Measurements from ENCODE around the gene TMEM186.
"Not testable (repeated sequence)": the region's sequence is repeated elsewhere in the genome, so short reads cannot be mapped to it uniquely, and the experiment has no call there.

Gene TMEM186

GRCh38 chr16:8797364-8798173 is at the start of gene TMEM186, which contains the start of gene PMM2:
TSS of gene TMEM186 (minus strand) at chr16:8797639. CDS start at chr16:8797614, 25 bp downstream.
TSS of gene PMM2 (plus strand) at chr16:8797839. CDS start at chr16:8797883, 44 bp downstream.
- no peaks in the 10 kb centered on the region for H3K9me3 ChIP-seq (ENCODE audit: control insufficient read depth, insufficient read depth, low read depth, low read length)
- peak within 1 kb of the TSS; percentile 96 for H3K9ac ChIP-seq (ENCODE audit: low read length)

GRCh38 chr16:8847145-8847544 is 49.7 kb upstream of the TMEM186 start:
- Histone ChIP-seq H3K4me3 (ENCODE audit: low read depth, low read length) (no peak overlapping the region), H3K9ac (ENCODE audit: low read length) (no peak overlapping the region), H3K9me3 (ENCODE audit: control insufficient read depth, insufficient read depth, low read depth, low read length) (no peaks in the 10 kb centered on the region), H3K4me1 (ENCODE audit: control insufficient read depth, insufficient read depth, low read length) (peaks cover 11% of the 10 kb centered on the region; the same call in 1 of the 2 replicates), H3K27ac (ENCODE audit: low read depth, low read length) (no peak overlapping the region), H3K36me3 (ENCODE audit: control insufficient read depth, insufficient read depth, low read length) (peaks cover 57% of the 10 kb centered on the region), H3K27me3 (ENCODE audit: control insufficient read depth, insufficient read depth, low read length) (no peaks in the 10 kb centered on the region)

More at GRCh38 chr16:8797364-8798173, at the start of gene TMEM186, which contains the start of gene PMM2:
- Histone ChIP-seq H3K4me1 (ENCODE audit: control insufficient read depth, insufficient read depth, low read length) (peaks cover 12% of the 10 kb centered on the region), H3K4me3 (ENCODE audit: low read depth, low read length) (peak within 1 kb of the TSS; percentile 94), H3K36me3 (ENCODE audit: control insufficient read depth, insufficient read depth, low read length) (peaks cover 35% of the 10 kb centered on the region), H3K27me3 (ENCODE audit: control insufficient read depth, insufficient read depth, low read length) (no peaks in the 10 kb centered on the region), H3K27ac (ENCODE audit: low read depth, low read length) (peak within 1 kb of the TSS; percentile 92)

- Histone ChIP-seq H3K4me1 (ENCODE audit: control insufficient read depth, insufficient read depth, low read length) (peaks cover 11% of the 10 kb centered on the region; the same call in 1 of the 2 replicates), H3K4me3 (ENCODE audit: low read depth, low read length) (no peak overlapping the region), H3K9me3 (ENCODE audit: control insufficient read depth, insufficient read depth, low read depth, low read length) (no peaks in the 10 kb centered on the region), H3K27ac (ENCODE audit: low read depth, low read length) (no peak overlapping the region), H3K36me3 (ENCODE audit: control insufficient read depth, insufficient read depth, low read length) (peaks cover 50% of the 10 kb centered on the region), H3K9ac (ENCODE audit: low read length) (no peak overlapping the region), H3K27me3 (ENCODE audit: control insufficient read depth, insufficient read depth, low read length) (no peaks in the 10 kb centered on the region)
Observed at GRCh38 chr16:8846401-8846932, 49.0 kb upstream of the TMEM186 start.

GRCh38 chr16:8845699-8846298 is 48.4 kb upstream of the TMEM186 start:
- Histone ChIP-seq H3K9me3 (ENCODE audit: control insufficient read depth, insufficient read depth, low read depth, low read length) (no peaks in the 10 kb centered on the region), H3K4me1 (ENCODE audit: control insufficient read depth, insufficient read depth, low read length) (peaks cover 11% of the 10 kb centered on the region; the same call in 1 of the 2 replicates), H3K36me3 (ENCODE audit: control insufficient read depth, insufficient read depth, low read length) (peaks cover 48% of the 10 kb centered on the region), H3K4me3 (ENCODE audit: low read depth, low read length) (no peak overlapping the region), H3K27ac (ENCODE audit: low read depth, low read length) (no peak overlapping the region), H3K27me3 (ENCODE audit: control insufficient read depth, insufficient read depth, low read length) (no peaks in the 10 kb centered on the region), H3K9ac (ENCODE audit: low read length) (no peak overlapping the region)

- not testable (repeated sequence) for H3K27ac ChIP-seq (ENCODE audit: low read depth, low read length); H3K4me3 ChIP-seq (ENCODE audit: low read depth, low read length); H3K9ac ChIP-seq (ENCODE audit: low read length); H3K4me1 ChIP-seq (ENCODE audit: control insufficient read depth, insufficient read depth, low read length); H3K27me3 ChIP-seq (ENCODE audit: control insufficient read depth, insufficient read depth, low read length); H3K9me3 ChIP-seq (ENCODE audit: control insufficient read depth, insufficient read depth, low read depth, low read length)
- H3K36me3 ChIP-seq (ENCODE audit: control insufficient read depth, insufficient read depth, low read length) = peaks cover 24% of the 10 kb centered on the region
Observed at GRCh38 chr16:8843296-8843695, 45.9 kb upstream of the TMEM186 start.

GRCh38 chr16:8842016-8842415 is 44.6 kb upstream of the TMEM186 start:
- not testable (repeated sequence) for H3K4me3 ChIP-seq (ENCODE audit: low read depth, low read length); H3K4me1 ChIP-seq (ENCODE audit: control insufficient read depth, insufficient read depth, low read length)

GRCh38 chr16:8837594-8837993 is 40.2 kb upstream of the TMEM186 start:
- H3K4me3 ChIP-seq (ENCODE audit: low read depth, low read length); H3K9me3 ChIP-seq (ENCODE audit: control insufficient read depth, insufficient read depth, low read depth, low read length); H3K36me3 ChIP-seq (ENCODE audit: control insufficient read depth, insufficient read depth, low read length); H3K9ac ChIP-seq (ENCODE audit: low read length); H3K27ac ChIP-seq (ENCODE audit: low read depth, low read length); H3K27me3 ChIP-seq (ENCODE audit: control insufficient read depth, insufficient read depth, low read length): not testable (repeated sequence)
- H3K4me1 ChIP-seq (ENCODE audit: control insufficient read depth, insufficient read depth, low read length) = peaks cover 18% of the 10 kb centered on the region

More at GRCh38 chr16:8842016-8842415, 44.6 kb upstream of the TMEM186 start:
- not testable (repeated sequence) for H3K9ac ChIP-seq (ENCODE audit: low read length); H3K27ac ChIP-seq (ENCODE audit: low read depth, low read length); H3K9me3 ChIP-seq (ENCODE audit: control insufficient read depth, insufficient read depth, low read depth, low read length); H3K27me3 ChIP-seq (ENCODE audit: control insufficient read depth, insufficient read depth, low read length)
- H3K36me3 ChIP-seq (ENCODE audit: control insufficient read depth, insufficient read depth, low read length) = peaks cover 11% of the 10 kb centered on the region

GRCh38 chr16:8836797-8837196 is 39.4 kb upstream of the TMEM186 start:
- H3K27me3 ChIP-seq (ENCODE audit: control insufficient read depth, insufficient read depth, low read length); H3K4me3 ChIP-seq (ENCODE audit: low read depth, low read length); H3K9ac ChIP-seq (ENCODE audit: low read length); H3K9me3 ChIP-seq (ENCODE audit: control insufficient read depth, insufficient read depth, low read depth, low read length); H3K27ac ChIP-seq (ENCODE audit: low read depth, low read length); H3K36me3 ChIP-seq (ENCODE audit: control insufficient read depth, insufficient read depth, low read length): not testable (repeated sequence)
- H3K4me1 ChIP-seq (ENCODE audit: control insufficient read depth, insufficient read depth, low read length) = peaks cover 26% of the 10 kb centered on the region

- no peaks in the 10 kb centered on the region for H3K9me3 ChIP-seq (ENCODE audit: control insufficient read depth, insufficient read depth, low read depth, low read length)
- peaks cover 49% of the 10 kb centered on the region for H3K4me1 ChIP-seq (ENCODE audit: control insufficient read depth, insufficient read depth, low read length)
- H3K27ac ChIP-seq (ENCODE audit: low read depth, low read length) = peak overlapping the region; percentile 90
- H3K27me3 ChIP-seq (ENCODE audit: control insufficient read depth, insufficient read depth, low read length) = no peaks in the 10 kb centered on the region
- H3K36me3 ChIP-seq (ENCODE audit: control insufficient read depth, insufficient read depth, low read length) = peaks cover 23% of the 10 kb centered on the region
- H3K9ac ChIP-seq (ENCODE audit: low read length) = peak overlapping the region; percentile 87
- H3K4me3 ChIP-seq (ENCODE audit: low read depth, low read length) = no peak overlapping the region
Observed at GRCh38 chr16:8832717-8833105, 35.3 kb upstream of the TMEM186 start.

- H3K9ac ChIP-seq (ENCODE audit: low read length) = peak overlapping the region; percentile 87
- H3K27me3 ChIP-seq (ENCODE audit: control insufficient read depth, insufficient read depth, low read length) = no peaks in the 10 kb centered on the region
- H3K27ac ChIP-seq (ENCODE audit: low read depth, low read length) = peak overlapping the region; percentile 90
- no peaks in the 10 kb centered on the region for H3K9me3 ChIP-seq (ENCODE audit: control insufficient read depth, insufficient read depth, low read depth, low read length)
- peaks cover 48% of the 10 kb centered on the region for H3K4me1 ChIP-seq (ENCODE audit: control insufficient read depth, insufficient read depth, low read length)
- peak overlapping the region; percentile 33 for H3K4me3 ChIP-seq (ENCODE audit: low read depth, low read length)
- peaks cover 23% of the 10 kb centered on the region for H3K36me3 ChIP-seq (ENCODE audit: control insufficient read depth, insufficient read depth, low read length)
Observed at GRCh38 chr16:8831871-8832716, 34.7 kb upstream of the TMEM186 start.

All from HUES6 (cell line).